ENCODE data around the gene KCNMA1. TPM values are rescaled to one million over a fixed set of nuclear protein-coding genes. Genes with fewer than 3 reads are reported as not detected.
"Not testable (repeated sequence)": the region's sequence is repeated elsewhere in the genome, so short reads cannot be mapped to it uniquely, and the experiment has no call there.

Gene KCNMA1
- total RNA-seq, 2 experiments from 2014 or later, result 0.55 to 1.5 TPM

DNA sequence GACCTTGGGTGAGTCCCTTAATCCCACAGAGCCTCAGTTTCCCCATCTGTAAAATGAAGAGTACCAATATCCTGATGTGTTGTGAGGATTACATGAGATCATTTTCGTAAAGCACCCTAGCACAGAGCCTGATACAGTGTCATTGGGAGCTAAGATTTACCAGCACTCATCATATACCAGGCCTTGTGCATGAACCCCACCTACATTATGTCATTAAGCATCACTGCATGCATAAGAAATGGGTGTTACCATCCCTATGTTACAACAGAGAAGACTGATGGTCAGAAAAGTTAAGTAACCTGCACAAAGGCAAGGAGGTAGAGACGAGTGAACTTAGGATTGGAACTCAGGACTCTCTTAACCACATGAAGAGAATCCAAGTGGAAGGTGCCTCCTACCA is 290.6 kb downstream of the KCNMA1 start:
- no peak for DNase-seq
- Mint-ChIP-seq H3K4me1 (no peaks in the 10 kb centered on the region), H3K4me3 (no peak overlapping the region), H3K9me3 (ENCODE audit: low read depth) (peaks cover 2% of the 10 kb centered on the region), H3K36me3 (no peaks in the 10 kb centered on the region), H3K27me3 (no peaks in the 10 kb centered on the region), H3K27ac (no peak overlapping the region)
- CTCF ChIA-PET, result no interaction called here
- ATAC-seq, result no peak

DNA sequence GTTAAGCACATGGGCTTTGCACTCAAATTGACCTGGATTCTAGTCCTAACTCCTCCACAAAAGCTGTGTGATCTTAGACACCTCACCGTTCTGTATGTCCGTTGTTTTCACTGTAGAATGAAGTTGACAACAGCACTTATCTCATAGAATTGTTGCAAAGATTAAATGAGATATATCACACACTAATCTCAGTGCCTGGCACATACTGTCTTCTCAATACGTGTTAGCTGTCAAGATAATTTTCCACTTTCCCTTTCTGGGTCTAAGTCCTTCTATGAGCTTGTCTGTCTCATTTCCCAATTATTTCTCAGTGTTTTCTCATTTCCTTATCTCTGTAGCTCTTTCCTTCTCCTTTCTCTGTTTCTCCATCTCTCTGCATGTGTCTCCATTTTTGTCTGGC is 296.6 kb downstream of the KCNMA1 start:
- H3K27ac Mint-ChIP-seq, result no peak overlapping the region
- no peak for DNase-seq
- CTCF ChIA-PET, result no interaction called here
- no peaks in the 10 kb centered on the region for H3K27me3 Mint-ChIP-seq
- H3K9me3 Mint-ChIP-seq (ENCODE audit: low read depth), result peaks cover 2% of the 10 kb centered on the region
- no peak overlapping the region for H3K4me3 Mint-ChIP-seq
- no peak for ATAC-seq
- no peaks in the 10 kb centered on the region for H3K36me3 Mint-ChIP-seq
- no peaks in the 10 kb centered on the region for H3K4me1 Mint-ChIP-seq

DNA sequence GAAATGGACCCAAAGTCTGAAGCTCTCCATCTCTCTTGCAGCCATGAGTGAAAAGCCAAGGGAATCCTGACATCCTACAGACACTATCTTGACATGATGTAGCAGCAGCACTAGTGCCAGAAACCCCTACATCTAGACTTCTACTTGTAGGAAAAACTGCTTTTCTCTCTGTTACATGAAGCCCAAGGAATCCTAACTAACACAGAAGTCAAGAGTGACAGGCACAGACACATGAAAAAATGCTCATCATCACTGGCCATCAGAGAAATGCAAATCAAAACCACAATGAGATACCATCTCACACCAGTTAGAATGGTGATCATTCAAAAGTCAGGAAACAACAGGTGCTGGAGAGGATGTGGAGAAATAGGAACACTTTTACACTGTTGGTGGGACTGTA is 297.7 kb downstream of the KCNMA1 start:
- H3K4me3 Mint-ChIP-seq; CTCF ChIA-PET; H3K27me3 Mint-ChIP-seq; H3K36me3 Mint-ChIP-seq; H3K9me3 Mint-ChIP-seq (ENCODE audit: low read depth); H3K4me1 Mint-ChIP-seq; DNase-seq; H3K27ac Mint-ChIP-seq; ATAC-seq: not testable (repeated sequence)

DNA sequence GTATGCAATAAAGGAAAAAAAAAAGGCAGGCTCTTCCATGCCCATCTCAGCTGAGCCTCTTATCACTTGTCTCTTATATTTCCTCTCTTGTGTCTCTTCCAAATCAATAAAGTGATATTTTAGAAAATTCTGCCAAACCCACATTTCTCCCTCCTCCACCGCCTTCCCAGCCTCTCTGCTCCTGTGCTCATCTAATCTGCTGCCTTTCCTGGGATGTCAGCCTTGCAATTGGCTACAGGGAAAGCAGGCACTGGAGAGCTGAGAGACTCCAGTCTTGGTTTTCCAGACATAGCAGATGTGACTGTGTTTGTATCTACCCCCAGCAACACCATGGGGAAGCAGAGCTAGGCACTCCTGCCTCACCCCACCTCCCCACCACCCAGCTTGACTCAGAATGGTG is 298.4 kb downstream of the KCNMA1 start:
- DNase-seq, result no peak
- no peaks in the 10 kb centered on the region for H3K4me1 Mint-ChIP-seq
- H3K27ac Mint-ChIP-seq, result no peak overlapping the region
- H3K9me3 Mint-ChIP-seq (ENCODE audit: low read depth), result no peaks in the 10 kb centered on the region
- no peaks in the 10 kb centered on the region for H3K27me3 Mint-ChIP-seq
- CTCF ChIA-PET, result no interaction called here
- no peak overlapping the region for H3K4me3 Mint-ChIP-seq
- H3K36me3 Mint-ChIP-seq, result no peaks in the 10 kb centered on the region
- no peak for ATAC-seq

DNA sequence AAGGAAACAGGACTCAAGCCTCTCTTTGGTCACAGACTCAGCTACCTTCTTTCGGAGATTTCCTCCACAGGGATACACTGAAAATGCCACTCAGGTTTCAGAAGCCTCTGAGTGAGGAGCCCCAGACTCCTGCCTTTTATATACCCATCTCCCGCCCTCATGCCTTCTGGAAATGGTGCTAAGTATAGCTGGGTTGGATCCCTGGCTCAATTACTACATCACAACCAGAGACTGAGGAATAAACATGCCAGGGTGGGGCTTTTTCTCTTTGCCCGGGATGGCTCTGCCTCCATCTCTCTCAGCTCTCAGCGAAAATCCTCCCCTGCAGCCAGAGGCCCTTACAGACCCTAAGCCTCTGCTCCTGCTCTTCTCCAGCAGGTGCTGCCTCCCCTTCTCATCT is 299.5 kb downstream of the KCNMA1 start:
- Mint-ChIP-seq H3K4me1 (no peaks in the 10 kb centered on the region), H3K4me3 (no peak overlapping the region), H3K9me3 (ENCODE audit: low read depth) (no peaks in the 10 kb centered on the region), H3K27me3 (no peaks in the 10 kb centered on the region), H3K36me3 (no peaks in the 10 kb centered on the region), H3K27ac (no peak overlapping the region)
- CTCF ChIA-PET, result no interaction called here
- no peak for DNase-seq
- ATAC-seq, result no peak

DNA sequence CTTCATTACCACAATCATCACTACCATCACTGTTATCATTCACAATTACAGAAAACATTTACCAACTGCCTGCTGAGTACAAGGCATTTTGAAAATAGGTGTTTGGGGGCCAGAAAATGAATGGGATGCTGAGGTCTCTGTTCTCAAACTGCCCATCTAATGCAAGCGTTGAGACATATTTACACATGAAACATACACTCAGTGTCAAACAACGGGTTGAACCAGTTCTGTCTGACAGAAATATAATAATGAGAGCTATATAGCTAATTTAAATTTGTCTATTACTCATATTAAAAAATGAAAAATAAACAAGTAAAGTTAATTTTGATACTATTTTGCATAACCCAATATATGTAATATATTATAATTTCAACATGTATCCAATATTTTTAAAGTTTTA is 303.1 kb downstream of the KCNMA1 start:
- CTCF ChIA-PET, result no interaction called here
- no peak overlapping the region for H3K4me3 Mint-ChIP-seq
- H3K9me3 Mint-ChIP-seq (ENCODE audit: low read depth), result no peaks in the 10 kb centered on the region
- DNase-seq, result no peak
- no peaks in the 10 kb centered on the region for H3K36me3 Mint-ChIP-seq
- no peaks in the 10 kb centered on the region for H3K27me3 Mint-ChIP-seq
- no peak for ATAC-seq
- H3K27ac Mint-ChIP-seq, result no peak overlapping the region
- no peaks in the 10 kb centered on the region for H3K4me1 Mint-ChIP-seq

DNA sequence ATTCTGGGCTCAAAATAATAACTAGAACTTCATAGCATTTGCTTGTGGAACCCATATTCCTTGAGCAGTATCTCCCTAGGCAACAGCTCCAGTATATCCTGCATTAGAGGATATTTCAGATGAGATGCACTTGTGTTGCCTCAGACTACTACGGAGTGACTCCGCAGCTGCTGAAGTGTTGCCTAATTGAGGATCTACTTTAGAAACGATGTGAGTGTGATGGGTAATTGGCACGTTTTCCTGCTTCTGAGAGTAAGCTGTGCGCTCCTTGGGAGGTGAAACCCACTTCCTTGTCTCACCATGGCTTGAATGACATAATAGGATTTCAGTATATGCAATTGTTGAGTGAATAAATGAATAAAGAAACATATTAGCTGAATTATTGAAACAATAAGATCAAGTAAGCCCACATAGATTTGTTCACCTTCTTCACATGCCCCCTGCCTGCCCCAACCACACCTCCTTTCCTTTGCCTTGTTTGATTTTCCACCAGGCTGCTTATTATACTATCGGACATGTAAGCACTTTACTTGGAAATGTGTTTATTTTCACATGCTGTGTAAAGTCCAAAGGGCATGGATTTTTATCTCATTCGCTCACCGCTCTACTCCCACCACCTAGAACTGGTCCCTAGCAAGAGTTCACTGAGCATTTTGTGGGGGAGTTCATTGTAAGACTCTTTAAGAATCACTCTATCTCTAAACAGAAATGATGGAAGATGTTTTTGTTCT is 303.8 kb downstream of the KCNMA1 start:
- DNase-seq, result no peak
- Mint-ChIP-seq H3K4me1 (no peaks in the 10 kb centered on the region), H3K36me3 (no peaks in the 10 kb centered on the region), H3K9me3 (ENCODE audit: low read depth) (no peaks in the 10 kb centered on the region), H3K27me3 (no peaks in the 10 kb centered on the region), H3K27ac (no peak overlapping the region), H3K4me3 (no peak overlapping the region)
- CTCF ChIA-PET, result no interaction called here
- ATAC-seq, result no peak

DNA sequence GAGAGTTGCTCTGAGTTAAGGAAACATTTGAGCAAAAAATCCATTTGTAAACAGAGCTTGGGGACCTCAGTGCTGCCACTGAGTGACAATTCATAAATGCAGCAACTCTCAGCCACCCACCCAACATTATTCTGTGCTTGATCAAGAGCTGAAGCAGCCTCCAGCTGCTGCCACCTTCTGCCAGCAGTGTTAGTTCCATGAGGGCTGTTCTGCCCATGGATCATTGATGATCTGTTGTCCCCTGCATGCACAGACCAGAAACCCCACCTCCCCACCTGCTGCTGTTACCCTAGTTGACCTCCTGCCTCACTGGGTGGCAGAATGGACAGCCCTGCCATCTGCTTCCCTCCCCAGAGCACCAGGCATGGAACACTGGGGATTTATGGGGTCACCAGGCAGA is 305.4 kb downstream of the KCNMA1 start:
- Mint-ChIP-seq H3K27ac (no peak overlapping the region), H3K9me3 (ENCODE audit: low read depth) (no peaks in the 10 kb centered on the region), H3K27me3 (no peaks in the 10 kb centered on the region), H3K36me3 (no peaks in the 10 kb centered on the region), H3K4me3 (no peak overlapping the region), H3K4me1 (no peaks in the 10 kb centered on the region)
- CTCF ChIA-PET, result no interaction called here
- DNase-seq, result no peak
- ATAC-seq, result no peak

DNA sequence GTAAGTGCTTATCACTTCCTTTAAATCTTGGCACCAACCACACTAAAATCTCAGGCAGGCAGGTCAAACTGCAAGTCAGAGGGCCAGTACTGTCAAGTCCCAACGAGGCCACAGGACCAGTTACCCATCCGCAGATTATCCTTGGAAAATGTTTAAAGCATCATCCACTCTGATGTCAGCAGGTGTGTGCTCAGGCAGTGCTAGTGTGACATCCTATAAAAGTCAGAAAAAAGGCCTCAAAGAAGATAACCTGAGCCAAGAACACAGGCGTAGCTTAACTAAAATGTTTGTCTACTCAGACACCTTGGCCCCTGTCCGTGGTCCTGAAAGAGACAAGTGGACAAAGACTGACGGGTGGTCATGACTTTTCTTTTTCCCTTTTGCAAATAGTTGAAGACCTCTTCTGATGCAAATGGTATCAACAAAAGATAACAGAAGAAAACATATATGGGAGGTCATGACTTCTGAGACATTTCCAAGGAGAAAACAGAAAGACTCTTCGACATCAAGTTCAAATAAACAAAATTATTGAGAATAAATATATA is 309.3 kb downstream of the KCNMA1 start:
- no peaks in the 10 kb centered on the region for H3K9me3 Mint-ChIP-seq (ENCODE audit: low read depth)
- ATAC-seq (no peak), DNase-seq (no peak)
- no peak overlapping the region for H3K4me3 Mint-ChIP-seq
- CTCF ChIA-PET, result no interaction called here
- H3K27me3 Mint-ChIP-seq, result no peaks in the 10 kb centered on the region
- H3K27ac Mint-ChIP-seq, result no peak overlapping the region
- no peaks in the 10 kb centered on the region for H3K36me3 Mint-ChIP-seq
- H3K4me1 Mint-ChIP-seq, result no peaks in the 10 kb centered on the region

DNA sequence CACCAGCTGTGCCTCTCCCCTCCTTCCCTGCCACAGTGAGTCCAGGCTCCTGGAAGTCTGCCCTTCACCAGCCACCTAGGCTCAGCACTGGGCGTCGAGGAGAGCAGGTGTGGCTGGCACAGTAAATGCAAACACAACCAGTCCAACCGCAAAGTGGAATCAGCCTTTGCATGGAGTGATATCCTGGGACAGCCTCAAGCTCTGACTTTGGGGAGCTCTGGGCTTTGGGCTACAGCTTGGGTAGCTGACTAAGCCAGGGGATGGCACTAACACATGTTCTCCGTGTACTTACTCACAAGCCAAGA is 312.4 kb downstream of the KCNMA1 start:
- CTCF ChIA-PET, result no interaction called here
- H3K36me3 Mint-ChIP-seq, result no peaks in the 10 kb centered on the region
- DNase-seq (no peak), ATAC-seq (no peak)
- no peak overlapping the region for H3K4me3 Mint-ChIP-seq
- no peaks in the 10 kb centered on the region for H3K4me1 Mint-ChIP-seq
- no peak overlapping the region for H3K27ac Mint-ChIP-seq
- H3K27me3 Mint-ChIP-seq, result no peaks in the 10 kb centered on the region
- H3K9me3 Mint-ChIP-seq (ENCODE audit: low read depth), result no peaks in the 10 kb centered on the region

DNA sequence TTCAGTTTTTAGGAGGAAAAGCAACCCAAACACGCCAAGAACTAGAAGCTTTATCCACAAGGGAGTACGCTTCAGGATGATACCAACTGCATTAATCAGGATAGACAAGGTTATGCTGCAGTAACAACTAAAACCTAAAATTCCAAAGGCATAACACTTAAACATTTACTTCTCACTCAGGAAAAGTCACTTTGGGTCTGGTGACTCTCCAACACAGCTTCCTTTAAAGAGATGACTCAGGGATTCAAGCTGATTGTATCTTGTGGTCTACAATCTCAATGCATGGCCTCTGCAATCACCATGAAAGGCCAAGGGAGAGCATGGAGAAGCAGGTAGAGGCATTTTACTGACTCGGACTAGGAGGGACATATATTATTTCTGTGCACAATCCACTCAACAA is 315.8 kb downstream of the KCNMA1 start:
- CTCF ChIA-PET, result no interaction called here
- ATAC-seq, result no peak

DNA sequence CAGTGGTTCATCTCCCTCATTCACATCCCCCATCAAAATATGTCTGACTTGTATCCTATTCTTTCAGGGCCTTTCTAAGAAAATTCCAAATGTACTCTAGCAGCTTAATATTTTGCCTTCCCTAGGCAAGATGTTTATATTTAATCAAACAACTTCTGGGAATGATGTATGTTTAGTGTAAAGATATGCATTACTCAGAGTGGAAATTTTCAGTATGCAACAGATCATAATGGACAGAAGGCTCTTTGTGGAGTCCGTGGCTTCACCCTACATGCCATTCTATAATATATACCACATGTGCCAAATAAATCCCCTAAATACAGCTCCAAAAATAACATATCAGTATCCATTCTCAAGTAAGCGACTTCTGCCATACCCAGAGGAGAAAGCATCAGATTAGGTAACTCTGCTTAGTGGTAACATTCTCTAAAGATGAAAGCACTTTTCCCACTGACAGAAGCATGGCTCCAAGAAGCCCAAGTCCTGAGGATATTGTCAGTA is 316.6 kb downstream of the KCNMA1 start:
- Mint-ChIP-seq H3K27me3 (no peaks in the 10 kb centered on the region), H3K9me3 (ENCODE audit: low read depth) (no peaks in the 10 kb centered on the region)
- ATAC-seq, result no peak

More for the DNA sequence above, 315.8 kb downstream of the KCNMA1 start:
- Mint-ChIP-seq H3K27ac (no peak overlapping the region), H3K4me1 (no peaks in the 10 kb centered on the region), H3K27me3 (no peaks in the 10 kb centered on the region), H3K36me3 (no peaks in the 10 kb centered on the region), H3K9me3 (ENCODE audit: low read depth) (no peaks in the 10 kb centered on the region), H3K4me3 (no peak overlapping the region)
- no peak for DNase-seq

DNA sequence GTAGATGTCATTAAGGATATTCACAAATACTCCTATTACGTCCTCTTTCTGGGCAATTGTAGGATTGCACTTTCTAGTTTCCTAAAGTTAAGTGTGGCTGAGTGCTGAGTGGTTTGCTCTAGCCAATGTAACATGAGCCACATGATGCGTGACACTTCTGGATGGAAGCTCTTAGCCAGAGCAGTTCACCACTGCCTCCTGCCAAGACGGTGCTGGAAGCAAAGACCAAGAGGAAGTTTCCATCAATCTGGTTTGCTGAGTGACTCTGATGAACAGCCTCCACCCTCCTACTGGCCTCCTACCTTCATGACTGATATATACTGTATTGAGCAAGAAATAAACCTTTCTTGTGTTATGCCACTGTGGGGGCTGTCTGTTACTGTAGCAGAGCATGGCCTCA is 318.1 kb downstream of the KCNMA1 start:
- CTCF ChIA-PET, result no interaction called here
- DNase-seq (no peak), ATAC-seq (no peak)
- Mint-ChIP-seq H3K9me3 (ENCODE audit: low read depth) (no peaks in the 10 kb centered on the region), H3K36me3 (no peaks in the 10 kb centered on the region), H3K4me1 (no peaks in the 10 kb centered on the region), H3K27me3 (no peaks in the 10 kb centered on the region), H3K27ac (no peak overlapping the region), H3K4me3 (no peak overlapping the region)

More for the DNA sequence above, 316.6 kb downstream of the KCNMA1 start:
- H3K4me3 Mint-ChIP-seq, result no peak overlapping the region
- H3K27ac Mint-ChIP-seq, result no peak overlapping the region
- H3K4me1 Mint-ChIP-seq, result no peaks in the 10 kb centered on the region
- DNase-seq, result no peak
- no peaks in the 10 kb centered on the region for H3K36me3 Mint-ChIP-seq
- CTCF ChIA-PET, result no interaction called here

DNA sequence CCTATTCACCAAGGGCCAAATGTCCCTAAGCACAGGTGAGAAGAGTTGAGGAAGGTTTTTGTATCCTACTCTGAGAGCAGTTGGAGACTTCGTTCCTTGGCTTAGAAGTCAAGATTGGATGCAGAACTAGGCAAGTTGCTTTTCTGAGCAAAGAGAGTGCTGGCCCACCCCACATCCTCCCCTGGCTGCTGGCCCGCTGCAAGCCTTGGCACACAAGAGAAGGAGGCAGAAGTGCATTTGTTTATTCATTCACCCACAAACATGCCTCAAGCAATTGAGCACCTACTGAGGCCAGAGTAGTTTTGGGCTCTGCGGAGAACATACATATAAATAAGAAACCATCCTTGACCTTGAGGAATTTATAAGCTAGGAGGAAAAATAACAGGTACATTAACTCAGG is 318.9 kb downstream of the KCNMA1 start:
- H3K36me3 Mint-ChIP-seq, result no peaks in the 10 kb centered on the region
- no peak for ATAC-seq
- no peaks in the 10 kb centered on the region for H3K4me1 Mint-ChIP-seq
- no peaks in the 10 kb centered on the region for H3K27me3 Mint-ChIP-seq
- no peak overlapping the region for H3K4me3 Mint-ChIP-seq
- H3K27ac Mint-ChIP-seq, result no peak overlapping the region
- H3K9me3 Mint-ChIP-seq (ENCODE audit: low read depth), result no peaks in the 10 kb centered on the region
- no peak for DNase-seq
- CTCF ChIA-PET, result no interaction called here

DNA sequence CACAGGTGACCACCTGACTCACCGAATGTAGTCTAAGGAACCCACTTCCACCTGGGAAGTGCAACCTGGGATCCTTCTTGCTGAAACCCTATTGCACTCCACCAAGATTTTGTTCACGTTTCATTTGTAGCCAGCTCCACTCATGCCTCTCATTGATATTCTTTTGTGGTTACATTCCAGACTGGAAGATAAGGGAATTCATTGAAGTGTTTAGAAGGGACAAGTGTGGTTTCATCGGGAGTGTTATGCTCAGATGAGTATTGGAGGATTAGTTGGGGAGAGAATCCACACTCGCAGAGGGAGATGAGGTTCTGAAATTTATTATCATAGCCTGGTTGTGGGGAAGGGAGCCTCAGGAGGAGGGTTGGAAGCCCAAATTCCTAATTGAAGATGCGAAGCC is 320.4 kb downstream of the KCNMA1 start:
- CTCF ChIA-PET, result no interaction called here
- H3K9me3 Mint-ChIP-seq (ENCODE audit: low read depth), result no peaks in the 10 kb centered on the region

More for the DNA sequence above, 320.4 kb downstream of the KCNMA1 start:
- H3K4me3 Mint-ChIP-seq, result no peak overlapping the region
- H3K36me3 Mint-ChIP-seq, result no peaks in the 10 kb centered on the region
- H3K27ac Mint-ChIP-seq, result no peak overlapping the region
- H3K4me1 Mint-ChIP-seq, result no peaks in the 10 kb centered on the region
- H3K27me3 Mint-ChIP-seq, result no peaks in the 10 kb centered on the region
- DNase-seq, result no peak
- no peak for ATAC-seq
